ENCODE data around the gene HHLA2.
"Not testable (repeated sequence)": the region's sequence is repeated elsewhere in the genome, so short reads cannot be mapped to it uniquely, and the experiment has no call there.

Gene HHLA2

GRCh38 chr3:108283989-108284388, 12.4 kb upstream of the HHLA2 start:
- Histone ChIP-seq H3K27ac (ENCODE audit: low read depth, low read length) (no peak overlapping the region), H3K4me1 (ENCODE audit: insufficient read depth, low read length) (no peaks in the 10 kb centered on the region), H3K9ac (ENCODE audit: low read length) (no peak overlapping the region), H3K27me3 (ENCODE audit: control insufficient read depth in 1 of 2, insufficient read depth in 2 of 2, low read length in 2 of 2) (no peaks in the 10 kb centered on the region), H3K36me3 (ENCODE audit: insufficient read depth, low read length) (no peaks in the 10 kb centered on the region), H3K4me3 (ENCODE audit: low read depth in 1 of 2, low read length in 2 of 2) (no peak overlapping the region), H3K9me3 (ENCODE audit: low read length) (peaks cover 7% of the 10 kb centered on the region)

- Histone ChIP-seq H3K4me1 (ENCODE audit: insufficient read depth, low read length) (no peaks in the 10 kb centered on the region), H3K9ac (ENCODE audit: low read length) (no peak overlapping the region), H3K27me3 (ENCODE audit: control insufficient read depth in 1 of 2, insufficient read depth in 2 of 2, low read length in 2 of 2) (no peaks in the 10 kb centered on the region), H3K36me3 (ENCODE audit: insufficient read depth, low read length) (no peaks in the 10 kb centered on the region), H3K9me3 (ENCODE audit: low read length) (no peaks in the 10 kb centered on the region), H3K27ac (ENCODE audit: low read depth, low read length) (no peak overlapping the region), H3K4me3 (ENCODE audit: low read depth in 1 of 2, low read length in 2 of 2) (no peak overlapping the region)
Observed at GRCh38 chr3:108285176-108285575, 11.2 kb upstream of the HHLA2 start.

GRCh38 chr3:108287146-108287545, 9.2 kb upstream of the HHLA2 start:
- Histone ChIP-seq H3K36me3 (ENCODE audit: insufficient read depth, low read length) (no peaks in the 10 kb centered on the region), H3K9ac (ENCODE audit: low read length) (no peak overlapping the region), H3K27ac (ENCODE audit: low read depth, low read length) (no peak overlapping the region)

GRCh38 chr3:108288193-108288592, 8.2 kb upstream of the HHLA2 start:
- H3K36me3 ChIP-seq (ENCODE audit: insufficient read depth, low read length); H3K27ac ChIP-seq (ENCODE audit: low read depth, low read length); H3K4me3 ChIP-seq (ENCODE audit: low read depth in 1 of 2, low read length in 2 of 2); H3K9ac ChIP-seq (ENCODE audit: low read length); H3K4me1 ChIP-seq (ENCODE audit: insufficient read depth, low read length); H3K9me3 ChIP-seq (ENCODE audit: low read length); H3K27me3 ChIP-seq (ENCODE audit: control insufficient read depth in 1 of 2, insufficient read depth in 2 of 2, low read length in 2 of 2): not testable (repeated sequence)

More at GRCh38 chr3:108287146-108287545, 9.2 kb upstream of the HHLA2 start:
- H3K4me1 ChIP-seq (ENCODE audit: insufficient read depth, low read length) = no peaks in the 10 kb centered on the region
- no peak overlapping the region for H3K4me3 ChIP-seq (ENCODE audit: low read depth in 1 of 2, low read length in 2 of 2)
- no peaks in the 10 kb centered on the region for H3K27me3 ChIP-seq (ENCODE audit: control insufficient read depth in 1 of 2, insufficient read depth in 2 of 2, low read length in 2 of 2)
- no peaks in the 10 kb centered on the region for H3K9me3 ChIP-seq (ENCODE audit: low read length)

- Histone ChIP-seq H3K27me3 (ENCODE audit: control insufficient read depth in 1 of 2, insufficient read depth in 2 of 2, low read length in 2 of 2) (no peaks in the 10 kb centered on the region), H3K4me1 (ENCODE audit: insufficient read depth, low read length) (no peaks in the 10 kb centered on the region), H3K36me3 (ENCODE audit: insufficient read depth, low read length) (no peaks in the 10 kb centered on the region), H3K9me3 (ENCODE audit: low read length) (no peaks in the 10 kb centered on the region), H3K27ac (ENCODE audit: low read depth, low read length) (no peak overlapping the region), H3K4me3 (ENCODE audit: low read depth in 1 of 2, low read length in 2 of 2) (no peak overlapping the region), H3K9ac (ENCODE audit: low read length) (no peak overlapping the region)
Observed at GRCh38 chr3:108289159-108289558, 7.2 kb upstream of the HHLA2 start.

- Histone ChIP-seq H3K36me3 (ENCODE audit: insufficient read depth, low read length) (no peaks in the 10 kb centered on the region), H3K9ac (ENCODE audit: low read length) (no peak overlapping the region), H3K4me1 (ENCODE audit: insufficient read depth, low read length) (no peaks in the 10 kb centered on the region), H3K9me3 (ENCODE audit: low read length) (no peaks in the 10 kb centered on the region), H3K4me3 (ENCODE audit: low read depth in 1 of 2, low read length in 2 of 2) (no peak overlapping the region), H3K27me3 (ENCODE audit: control insufficient read depth in 1 of 2, insufficient read depth in 2 of 2, low read length in 2 of 2) (no peaks in the 10 kb centered on the region), H3K27ac (ENCODE audit: low read depth, low read length) (no peak overlapping the region)
Observed at GRCh38 chr3:108292450-108292849, 3.9 kb upstream of the HHLA2 start.

GRCh38 chr3:108292905-108293328, 3.4 kb upstream of the HHLA2 start:
- Histone ChIP-seq H3K4me3 (ENCODE audit: low read depth in 1 of 2, low read length in 2 of 2) (no peak overlapping the region), H3K9me3 (ENCODE audit: low read length) (no peaks in the 10 kb centered on the region), H3K36me3 (ENCODE audit: insufficient read depth, low read length) (no peaks in the 10 kb centered on the region), H3K27ac (ENCODE audit: low read depth, low read length) (no peak overlapping the region), H3K27me3 (ENCODE audit: control insufficient read depth in 1 of 2, insufficient read depth in 2 of 2, low read length in 2 of 2) (no peaks in the 10 kb centered on the region), H3K4me1 (ENCODE audit: insufficient read depth, low read length) (no peaks in the 10 kb centered on the region), H3K9ac (ENCODE audit: low read length) (no peak overlapping the region)

GRCh38 chr3:108293858-108294257, 2.5 kb upstream of the HHLA2 start:
- Histone ChIP-seq H3K9ac (ENCODE audit: low read length) (no peak overlapping the region), H3K27ac (ENCODE audit: low read depth, low read length) (no peak overlapping the region)

GRCh38 chr3:108295421-108296175, 750 bp upstream of the HHLA2 start:
- no peaks in the 10 kb centered on the region for H3K9me3 ChIP-seq (ENCODE audit: low read length)
- no peak overlapping the region for H3K27ac ChIP-seq (ENCODE audit: low read depth, low read length)
- no peaks in the 10 kb centered on the region for H3K4me1 ChIP-seq (ENCODE audit: insufficient read depth, low read length)
- H3K4me3 ChIP-seq (ENCODE audit: low read depth in 1 of 2, low read length in 2 of 2) = no peak overlapping the region
- H3K27me3 ChIP-seq (ENCODE audit: control insufficient read depth in 1 of 2, insufficient read depth in 2 of 2, low read length in 2 of 2) = no peaks in the 10 kb centered on the region
- H3K9ac ChIP-seq (ENCODE audit: low read length) = no peak overlapping the region
- no peaks in the 10 kb centered on the region for H3K36me3 ChIP-seq (ENCODE audit: insufficient read depth, low read length)

More at GRCh38 chr3:108293858-108294257, 2.5 kb upstream of the HHLA2 start:
- H3K4me3 ChIP-seq (ENCODE audit: low read depth in 1 of 2, low read length in 2 of 2) = no peak overlapping the region
- H3K27me3 ChIP-seq (ENCODE audit: control insufficient read depth in 1 of 2, insufficient read depth in 2 of 2, low read length in 2 of 2) = no peaks in the 10 kb centered on the region
- H3K9me3 ChIP-seq (ENCODE audit: low read length) = no peaks in the 10 kb centered on the region
- no peaks in the 10 kb centered on the region for H3K4me1 ChIP-seq (ENCODE audit: insufficient read depth, low read length)
- H3K36me3 ChIP-seq (ENCODE audit: insufficient read depth, low read length) = no peaks in the 10 kb centered on the region

GRCh38 chr3:108297647-108298046, 1.3 kb downstream of the HHLA2 start:
- Histone ChIP-seq H3K4me1 (ENCODE audit: insufficient read depth, low read length) (no peaks in the 10 kb centered on the region), H3K27me3 (ENCODE audit: control insufficient read depth in 1 of 2, insufficient read depth in 2 of 2, low read length in 2 of 2) (no peaks in the 10 kb centered on the region), H3K9me3 (ENCODE audit: low read length) (no peaks in the 10 kb centered on the region), H3K36me3 (ENCODE audit: insufficient read depth, low read length) (no peaks in the 10 kb centered on the region), H3K27ac (ENCODE audit: low read depth, low read length) (no peak overlapping the region), H3K4me3 (ENCODE audit: low read depth in 1 of 2, low read length in 2 of 2) (no peak overlapping the region), H3K9ac (ENCODE audit: low read length) (no peak overlapping the region)

- Histone ChIP-seq H3K4me1 (ENCODE audit: insufficient read depth, low read length) (no peaks in the 10 kb centered on the region), H3K9ac (ENCODE audit: low read length) (no peak overlapping the region), H3K27ac (ENCODE audit: low read depth, low read length) (no peak overlapping the region)
Observed at GRCh38 chr3:108298056-108298455, 1.7 kb downstream of the HHLA2 start.

More at GRCh38 chr3:108298056-108298455, 1.7 kb downstream of the HHLA2 start:
- Histone ChIP-seq H3K36me3 (ENCODE audit: insufficient read depth, low read length) (no peaks in the 10 kb centered on the region), H3K27me3 (ENCODE audit: control insufficient read depth in 1 of 2, insufficient read depth in 2 of 2, low read length in 2 of 2) (no peaks in the 10 kb centered on the region), H3K4me3 (ENCODE audit: low read depth in 1 of 2, low read length in 2 of 2) (no peak overlapping the region), H3K9me3 (ENCODE audit: low read length) (no peaks in the 10 kb centered on the region)
